HG03103 (cell line): ENCODE results near the gene PRDM12.

ENCODE experiments used
- ATAC-seq: cut with Tn5 transposase; IDR thresholded peaks from one replicate; pipeline ENCODE4 v1.9.1; 2021; ENCODE audit warnings: low read depth; ENCODE audit not compliant: unreplicated experiment

PRDM12 gene

GRCh38 chr9:130714586-130715110 is 50.3 kb downstream of the PRDM12 start:
- ATAC-seq, result no peak

- ATAC-seq, result no peak
These were observed 50.9 kb downstream of the PRDM12 start for GRCh38 chr9:130715270-130715669.

GRCh38 chr9:130718562-130718961 is 54.2 kb downstream of the PRDM12 start:
- ATAC-seq, result no peak

- no peak for ATAC-seq
These were observed 56.4 kb downstream of the PRDM12 start for GRCh38 chr9:130720762-130721161.

GRCh38 chr9:130728721-130729120 is 64.3 kb downstream of the PRDM12 start:
- no peak for ATAC-seq

- no peak for ATAC-seq
These were observed 64.8 kb downstream of the PRDM12 start for GRCh38 chr9:130729145-130729544.

GRCh38 chr9:130731355-130731754 is 67.0 kb downstream of the PRDM12 start:
- ATAC-seq, result no peak

GRCh38 chr9:130732136-130732535 is 67.7 kb downstream of the PRDM12 start:
- ATAC-seq, result no peak
